ENCODE results near the gene TTC29.

TTC29 gene

DNA sequence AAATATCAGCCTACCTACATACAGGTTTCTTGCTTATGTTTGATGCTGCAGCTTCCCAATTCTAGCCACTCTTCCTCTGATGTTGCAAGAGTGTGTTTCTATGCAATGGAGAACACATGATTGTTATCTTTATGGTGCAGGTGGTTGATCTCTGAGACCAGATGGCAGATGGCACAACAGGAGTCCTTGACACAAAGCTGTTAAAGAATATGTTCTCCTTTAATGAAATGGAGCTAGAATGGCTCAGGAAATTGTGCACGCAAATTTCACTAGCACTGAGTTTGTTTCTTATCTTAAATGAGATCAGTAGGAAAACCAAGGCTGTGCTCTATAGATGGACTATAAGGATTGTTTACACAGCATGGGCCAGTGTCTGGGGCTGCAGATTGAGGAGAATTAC, 29.9 kb upstream of the TTC29 start (continued):
- no peak for TF ChIP-seq ZNF747 (tag by site-specific recombination; IDR thresholded peaks at IDR 0.05)
- TF ChIP-seq ZNF610 (tag by site-specific recombination; IDR thresholded peaks at IDR 0.05; ENCODE audit: borderline replicate concordance), result 0 out of 2 replicates have a peak, but pooled peaks have one; percentile 25
- TF ChIP-seq, protein P1, sequence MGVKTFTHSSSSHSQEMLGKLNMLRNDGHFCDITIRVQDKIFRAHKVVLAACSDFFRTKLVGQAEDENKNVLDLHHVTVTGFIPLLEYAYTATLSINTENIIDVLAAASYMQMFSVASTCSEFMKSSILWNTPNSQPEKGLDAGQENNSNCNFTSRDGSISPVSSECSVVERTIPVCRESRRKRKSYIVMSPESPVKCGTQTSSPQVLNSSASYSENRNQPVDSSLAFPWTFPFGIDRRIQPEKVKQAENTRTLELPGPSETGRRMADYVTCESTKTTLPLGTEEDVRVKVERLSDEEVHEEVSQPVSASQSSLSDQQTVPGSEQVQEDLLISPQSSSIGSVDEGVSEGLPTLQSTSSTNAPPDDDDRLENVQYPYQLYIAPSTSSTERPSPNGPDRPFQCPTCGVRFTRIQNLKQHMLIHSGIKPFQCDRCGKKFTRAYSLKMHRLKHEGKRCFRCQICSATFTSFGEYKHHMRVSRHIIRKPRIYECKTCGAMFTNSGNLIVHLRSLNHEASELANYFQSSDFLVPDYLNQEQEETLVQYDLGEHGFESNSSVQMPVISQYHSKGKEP (tag by site-specific recombination; IDR thresholded peaks at IDR 0.05), result peak; percentile 18; the same call in 1 of the 2 replicates
- no peak for TF ChIP-seq ZNF239 (tag by site-specific recombination; IDR thresholded peaks at IDR 0.05)
- TF ChIP-seq ZNF473 (tag by site-specific recombination; IDR thresholded peaks at IDR 0.05), result no peak
- no peak for TF ChIP-seq ZNF114 (tag by site-specific recombination; IDR thresholded peaks at IDR 0.05)
- TF ChIP-seq, protein P2, sequence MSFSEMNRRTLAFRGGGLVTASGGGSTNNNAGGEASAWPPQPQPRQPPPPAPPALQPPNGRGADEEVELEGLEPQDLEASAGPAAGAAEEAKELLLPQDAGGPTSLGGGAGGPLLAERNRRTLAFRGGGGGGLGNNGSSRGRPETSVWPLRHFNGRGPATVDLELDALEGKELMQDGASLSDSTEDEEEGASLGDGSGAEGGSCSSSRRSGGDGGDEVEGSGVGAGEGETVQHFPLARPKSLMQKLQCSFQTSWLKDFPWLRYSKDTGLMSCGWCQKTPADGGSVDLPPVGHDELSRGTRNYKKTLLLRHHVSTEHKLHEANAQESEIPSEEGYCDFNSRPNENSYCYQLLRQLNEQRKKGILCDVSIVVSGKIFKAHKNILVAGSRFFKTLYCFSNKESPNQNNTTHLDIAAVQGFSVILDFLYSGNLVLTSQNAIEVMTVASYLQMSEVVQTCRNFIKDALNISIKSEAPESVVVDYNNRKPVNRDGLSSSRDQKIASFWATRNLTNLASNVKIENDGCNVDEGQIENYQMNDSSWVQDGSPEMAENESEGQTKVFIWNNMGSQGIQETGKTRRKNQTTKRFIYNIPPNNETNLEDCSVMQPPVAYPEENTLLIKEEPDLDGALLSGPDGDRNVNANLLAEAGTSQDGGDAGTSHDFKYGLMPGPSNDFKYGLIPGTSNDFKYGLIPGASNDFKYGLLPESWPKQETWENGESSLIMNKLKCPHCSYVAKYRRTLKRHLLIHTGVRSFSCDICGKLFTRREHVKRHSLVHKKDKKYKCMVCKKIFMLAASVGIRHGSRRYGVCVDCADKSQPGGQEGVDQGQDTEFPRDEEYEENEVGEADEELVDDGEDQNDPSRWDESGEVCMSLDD (tag by site-specific recombination; IDR thresholded peaks at IDR 0.05), result no peak
- TF ChIP-seq ZNF792 (tag by site-specific recombination; IDR thresholded peaks at IDR 0.05), result no peak
- TF ChIP-seq TCF7L2 (IDR thresholded peaks at IDR 0.05; ENCODE audit: borderline replicate concordance, low read depth, low read length), result no peak
- TF ChIP-seq ZNF274 (IDR thresholded peaks at IDR 0.05; ENCODE audit: low read length), result no peak
- TF ChIP-seq ZNF274 (tag by site-specific recombination; IDR thresholded peaks at IDR 0.05; ENCODE audit: borderline replicate concordance), result no peak
- peak; percentile 8; the same call in 1 of the 2 replicates for TF ChIP-seq FEZF1 (tag by site-specific recombination; IDR thresholded peaks at IDR 0.05)
- TF ChIP-seq HOXD13 (CRISPR knock-in tag; IDR thresholded peaks at IDR 0.05; ENCODE audit: borderline replicate concordance), result no peak
- TF ChIP-seq, protein P3, sequence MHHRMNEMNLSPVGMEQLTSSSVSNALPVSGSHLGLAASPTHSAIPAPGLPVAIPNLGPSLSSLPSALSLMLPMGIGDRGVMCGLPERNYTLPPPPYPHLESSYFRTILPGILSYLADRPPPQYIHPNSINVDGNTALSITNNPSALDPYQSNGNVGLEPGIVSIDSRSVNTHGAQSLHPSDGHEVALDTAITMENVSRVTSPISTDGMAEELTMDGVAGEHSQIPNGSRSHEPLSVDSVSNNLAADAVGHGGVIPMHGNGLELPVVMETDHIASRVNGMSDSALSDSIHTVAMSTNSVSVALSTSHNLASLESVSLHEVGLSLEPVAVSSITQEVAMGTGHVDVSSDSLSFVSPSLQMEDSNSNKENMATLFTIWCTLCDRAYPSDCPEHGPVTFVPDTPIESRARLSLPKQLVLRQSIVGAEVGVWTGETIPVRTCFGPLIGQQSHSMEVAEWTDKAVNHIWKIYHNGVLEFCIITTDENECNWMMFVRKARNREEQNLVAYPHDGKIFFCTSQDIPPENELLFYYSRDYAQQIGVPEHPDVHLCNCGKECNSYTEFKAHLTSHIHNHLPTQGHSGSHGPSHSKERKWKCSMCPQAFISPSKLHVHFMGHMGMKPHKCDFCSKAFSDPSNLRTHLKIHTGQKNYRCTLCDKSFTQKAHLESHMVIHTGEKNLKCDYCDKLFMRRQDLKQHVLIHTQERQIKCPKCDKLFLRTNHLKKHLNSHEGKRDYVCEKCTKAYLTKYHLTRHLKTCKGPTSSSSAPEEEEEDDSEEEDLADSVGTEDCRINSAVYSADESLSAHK (tag by site-specific recombination; IDR thresholded peaks at IDR 0.05), result no peak
- TF ChIP-seq, protein P4, sequence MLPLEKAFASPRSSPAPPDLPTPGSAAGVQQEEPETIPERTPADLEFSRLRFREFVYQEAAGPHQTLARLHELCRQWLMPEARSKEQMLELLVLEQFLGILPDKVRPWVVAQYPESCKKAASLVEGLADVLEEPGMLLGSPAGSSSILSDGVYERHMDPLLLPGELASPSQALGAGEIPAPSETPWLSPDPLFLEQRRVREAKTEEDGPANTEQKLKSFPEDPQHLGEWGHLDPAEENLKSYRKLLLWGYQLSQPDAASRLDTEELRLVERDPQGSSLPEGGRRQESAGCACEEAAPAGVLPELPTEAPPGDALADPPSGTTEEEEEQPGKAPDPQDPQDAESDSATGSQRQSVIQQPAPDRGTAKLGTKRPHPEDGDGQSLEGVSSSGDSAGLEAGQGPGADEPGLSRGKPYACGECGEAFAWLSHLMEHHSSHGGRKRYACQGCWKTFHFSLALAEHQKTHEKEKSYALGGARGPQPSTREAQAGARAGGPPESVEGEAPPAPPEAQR (tag by site-specific recombination; IDR thresholded peaks at IDR 0.05), result no peak
- TF ChIP-seq, protein P5, sequence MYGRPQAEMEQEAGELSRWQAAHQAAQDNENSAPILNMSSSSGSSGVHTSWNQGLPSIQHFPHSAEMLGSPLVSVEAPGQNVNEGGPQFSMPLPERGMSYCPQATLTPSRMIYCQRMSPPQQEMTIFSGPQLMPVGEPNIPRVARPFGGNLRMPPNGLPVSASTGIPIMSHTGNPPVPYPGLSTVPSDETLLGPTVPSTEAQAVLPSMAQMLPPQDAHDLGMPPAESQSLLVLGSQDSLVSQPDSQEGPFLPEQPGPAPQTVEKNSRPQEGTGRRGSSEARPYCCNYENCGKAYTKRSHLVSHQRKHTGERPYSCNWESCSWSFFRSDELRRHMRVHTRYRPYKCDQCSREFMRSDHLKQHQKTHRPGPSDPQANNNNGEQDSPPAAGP (tag by site-specific recombination; IDR thresholded peaks at IDR 0.05), result no peak
- TF ChIP-seq KLF1 (tag by site-specific recombination; IDR thresholded peaks at IDR 0.05), result no peak

DNA sequence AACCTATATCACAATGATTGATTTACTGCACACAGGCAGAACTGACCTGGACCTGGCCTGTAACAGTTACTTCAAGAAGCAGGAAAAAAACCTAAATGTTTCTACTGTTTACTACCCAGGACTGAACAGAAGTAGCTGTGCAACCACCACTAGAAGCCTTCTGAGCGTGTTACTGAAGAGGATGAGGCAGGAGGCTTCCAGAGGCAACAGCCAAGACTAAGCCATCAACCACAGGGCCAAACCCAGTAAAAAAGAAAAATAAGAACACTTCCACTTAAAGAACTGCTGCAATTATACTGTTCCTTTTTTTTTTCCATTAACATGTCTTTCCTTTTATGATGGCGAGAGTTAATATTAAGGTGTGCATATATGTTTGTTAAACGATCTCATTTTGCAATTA, 29.4 kb upstream of the TTC29 start:
- no peak overlapping the region for H3K27ac ChIP-seq (ENCODE audit: extremely low read depth, low read depth, low read length)
- TF ChIP-seq ZNF510 (tag by site-specific recombination; IDR thresholded peaks at IDR 0.05; ENCODE audit: insufficient replicate concordance) (no peak), ZNF837 (tag by site-specific recombination; IDR thresholded peaks at IDR 0.05) (no peak)
- peaks cover 6% of the 10 kb centered on the region; the same call in 1 of the 2 replicates for H3K4me1 ChIP-seq (ENCODE audit: control insufficient read depth, insufficient read depth, low read length)
- H3K4me3 ChIP-seq (ENCODE audit: low read depth, low read length), result no peak overlapping the region
- no peaks in the 10 kb centered on the region for H3K36me3 ChIP-seq (ENCODE audit: control insufficient read depth in 2 of 2, insufficient read depth in 1 of 2, low read length in 2 of 2)
- ChIA-PET CTCF (interaction anchor here (0.6 kb wide), 1 partner anchor 1305 kb away, joined by 3 read pairs; no protein-coding TSS in a partner anchor), POLR2A (no interaction called here)
- no peaks in the 10 kb centered on the region for H3K9me3 ChIP-seq (ENCODE audit: control insufficient read depth, insufficient read depth, low read depth, low read length)

All from HEK293 (cell line).